Transverse colon (tissue), 4 donors: ENCODE measurements around the gene RAB35.

ENCODE experiments used
- CTCF ChIP-seq, 5 experiments: fragments of 200-600 bp in 3 of 5; fragments of 450-650 bp in 2 of 5; sonication (generic) in 3 of 5; IDR thresholded peaks; 1 replicate in 2 of 5; 2 replicates in 3 of 5; pipeline ENCODE4 v1.5.1; 2016 to 2017; ENCODE audit warnings: antibody characterized with exemption in 5 of 5, inconsistent platforms in 3 of 5, mild to moderate bottlenecking in 2 of 5, moderate library complexity in 1 of 5
- EP300 ChIP-seq: sonication (generic); formaldehyde crosslinking; IDR thresholded peaks from one replicate; pipeline ENCODE4 v1.6.1; 2017; ENCODE audit warnings: antibody characterized with exemption, low read depth
- POLR2A ChIP-seq: fragments of 450-650 bp; IDR thresholded peaks from one replicate; pipeline ENCODE4 v1.6.1; 2016; ENCODE audit warnings: antibody characterized with exemption, mild to moderate bottlenecking, moderate library complexity
- POLR2AphosphoS5 ChIP-seq, 3 donors: sonication (generic); formaldehyde crosslinking; IDR thresholded peaks; one replicate each; pipeline ENCODE4 v1.6.1; 2016; ENCODE audit warnings: antibody characterized with exemption in 3 of 3

GRCh38 chr12:120145164-120145563 lies 28.6 kb upstream of the RAB35 start:
- no peak for TF ChIP-seq CTCF (IDR thresholded peaks at IDR 0.05)
- no peak for TF ChIP-seq EP300
- TF ChIP-seq POLR2A: no peak
- no peak for TF ChIP-seq POLR2AphosphoS5 (IDR thresholded peaks at IDR 0.05)
